OCI-LY7 (cell line): Measurements from ENCODE around the gene GPD1L. TPM values are rescaled to one million over a fixed set of nuclear protein-coding genes. Genes with fewer than 3 reads are reported as not detected.
A peak's percentile ranks its signal among the peaks of the same experiment; 100 is the strongest.

Source experiments
- BruUV-seq: library from RNA; stranded (reverse); fragments of 400-500 nt; replicated peaks from 2 replicates; lab custom pipeline; 2021; lab: Mats Ljungman, UMichigan
- CTCF ChIA-PET: fragments of 300-600 bp; sonication (Branson Sonifier 250); formaldehyde crosslinking; loops from one replicate; lab custom pipeline; 2022; ENCODE audit warnings: antibody characterized with exemption; ENCODE audit not compliant: unreplicated experiment; lab: Charles Lee
- POLR2A ChIA-PET: fragments of 300-600 bp; sonication (Branson Sonifier 250); formaldehyde crosslinking; loops from one replicate; lab custom pipeline; 2022; ENCODE audit warnings: antibody characterized with exemption; lab: Charles Lee
- DNase-seq: peaks from one replicate; pipeline ENCODE4 v3.0.0-alpha.2; 2015; ENCODE audit warnings: low spot score
- H2AFZ ChIP-seq: fragments of 200-600 bp; sonication (generic), shearing (Covaris generic); 2 replicates; pipeline ENCODE4 v1.6.1; 2014; ENCODE audit warnings: mild to moderate bottlenecking, antibody characterized with exemption, low read length, moderate library complexity
- H3K27ac ChIP-seq: fragments of 200-600 bp; sonication (generic); 2 replicates; pipeline ENCODE4 v1.5.1; 2014; ENCODE audit warnings: mixed run types, low read depth, mild to moderate bottlenecking, moderate library complexity, low read length, inconsistent platforms; ENCODE audit not compliant: poor library complexity, severe bottlenecking
- H3K36me3 ChIP-seq: fragments of 200-600 bp; sonication (generic); 2 replicates; pipeline ENCODE4 v1.6.1; 2014; ENCODE audit warnings: mild to moderate bottlenecking, antibody characterized with exemption, low read length, moderate library complexity, mixed read lengths; ENCODE audit not compliant: insufficient read depth
- H3K4me1 ChIP-seq: fragments of 200-600 bp; sonication (generic); 2 replicates; pipeline ENCODE4 v1.5.1; 2014; ENCODE audit warnings: mild to moderate bottlenecking, low read length; ENCODE audit not compliant: insufficient read depth, poor library complexity, severe bottlenecking
- H3K4me2 ChIP-seq: fragments of 200-600 bp; sonication (generic); 2 replicates; pipeline ENCODE4 v1.6.1; 2014; ENCODE audit warnings: mild to moderate bottlenecking, low read length
- H3K4me3 ChIP-seq: fragments of 200-600 bp; sonication (generic); 2 replicates; pipeline ENCODE4 v1.5.1; 2014; ENCODE audit warnings: mild to moderate bottlenecking, low read depth, low read length; ENCODE audit not compliant: poor library complexity, severe bottlenecking
- H3K79me2 ChIP-seq: fragments of 200-600 bp; sonication (generic); 2 replicates; pipeline ENCODE4 v1.6.1; 2016; ENCODE audit warnings: low read depth, mild to moderate bottlenecking, low read length, moderate library complexity, mixed read lengths; ENCODE audit not compliant: insufficient read depth
- H3K9me2 ChIP-seq: fragments of 200-600 bp; sonication (generic); 2 replicates; pipeline ENCODE4 v1.6.1; 2016; ENCODE audit warnings: mild to moderate bottlenecking, low read length, mixed read lengths; ENCODE audit not compliant: insufficient read depth
- H3K9me3 ChIP-seq: fragments of 200-600 bp; sonication (generic); 2 replicates; pipeline ENCODE4 v1.6.1; 2014; ENCODE audit warnings: mild to moderate bottlenecking, mixed run types, low read length, mixed read lengths
- H4K20me1 ChIP-seq: fragments of 200-600 bp; sonication (generic); 2 replicates; pipeline ENCODE4 v1.6.1; 2014; ENCODE audit warnings: mild to moderate bottlenecking, antibody characterized with exemption, low read length, moderate library complexity, mixed read lengths; ENCODE audit not compliant: insufficient read depth
- CTCF ChIP-seq: fragments of 200-600 bp; sonication (generic); conservative IDR thresholded peaks from 2 replicates; pipeline ENCODE4 v1.5.1; 2014; ENCODE audit warnings: mild to moderate bottlenecking, antibody characterized with exemption, low read length, moderate library complexity, mixed read lengths
- EZH2phosphoT487 ChIP-seq: fragments of 200-600 bp; sonication (generic); IDR thresholded peaks from 2 replicates; pipeline ENCODE4 v1.6.1; 2018; ENCODE audit warnings: low read depth, borderline replicate concordance, mild to moderate bottlenecking, mixed run types, antibody characterized with exemption, low read length, moderate library complexity, mixed read lengths
- intact Hi-C: fragments of 100-400 bp; cut with micrococcal nuclease; formaldehyde crosslinking; loops from one replicate; pipeline ENCODE4 v1.10.0; 2022; ENCODE audit not compliant: unreplicated experiment
- total RNA-seq, 2 experiments: library from RNA; depleted of rRNA in 1 of 2; stranded (reverse); fragments of >200 nt in 1 of 2; shearing (Covaris generic) in 1 of 2; gene quantifications; 2 replicates each; pipeline ENCODE4 v1.2.3, GENCODE V29; 2014 to 2022

GPD1L gene
- total RNA-seq, 2 experiments from 2014 or later = 27.5 to 29.2 TPM

GRCh38 chr3:32172420-32172819 lies 66.0 kb downstream of the GPD1L start:
- Histone ChIP-seq H3K27ac (no peak overlapping the region), H3K4me1 (no peaks in the 10 kb centered on the region), H3K4me2 (no peak overlapping the region), H3K9me2 (no peaks in the 10 kb centered on the region), H3K79me2 (no peaks in the 10 kb centered on the region), H3K9me3 (peaks cover 24% of the 10 kb centered on the region), H2AFZ (no peak overlapping the region), H3K36me3 (peaks cover 39% of the 10 kb centered on the region), H3K4me3 (no peak overlapping the region), H4K20me1 (no peaks in the 10 kb centered on the region)
- no TSS peak for BruUV-seq
- DNase-seq = no peak
- CTCF ChIA-PET = no interaction called here
- TF ChIP-seq CTCF (no peak), EZH2phosphoT487 (no peak)
- POLR2A ChIA-PET = no interaction called here
- intact Hi-C loops = no loop called here

GRCh38 chr3:32175607-32176197 lies 69.3 kb downstream of the GPD1L start:
- ChIA-PET CTCF (no interaction called here), POLR2A (interaction anchor here (0.7 to 1.0 kb wide), 2 partner anchors 15 to 475 kb away, joined by 3 to 4 read pairs; no protein-coding TSS in a partner anchor)
- DNase-seq = peak; percentile 82
- Histone ChIP-seq H3K4me1 (no peaks in the 10 kb centered on the region), H3K27ac (no peak overlapping the region), H3K4me3 (no peak overlapping the region), H3K4me2 (no peak overlapping the region), H3K9me2 (no peaks in the 10 kb centered on the region), H3K9me3 (peaks cover 21% of the 10 kb centered on the region), H4K20me1 (no peaks in the 10 kb centered on the region), H3K36me3 (peaks cover 18% of the 10 kb centered on the region), H3K79me2 (no peaks in the 10 kb centered on the region), H2AFZ (no peak overlapping the region)
- BruUV-seq = no TSS peak
- intact Hi-C loops = loop anchor here (2.0 to 5.0 kb wide), 2 partner anchors 65 to 292 kb away; no protein-coding TSS in a partner anchor
- peak; percentile 93 for TF ChIP-seq CTCF
- TF ChIP-seq EZH2phosphoT487 = no peak

- POLR2A ChIA-PET = no interaction called here
- H3K79me2 ChIP-seq = no peaks in the 10 kb centered on the region
- intact Hi-C loops = loop anchor here (1.0 to 5.0 kb wide), 3 partner anchors 64 to 290 kb away; no protein-coding TSS in a partner anchor
- H3K4me3 ChIP-seq = no peak overlapping the region
- H3K27ac ChIP-seq = no peak overlapping the region
- BruUV-seq = no TSS peak
- no peaks in the 10 kb centered on the region for H4K20me1 ChIP-seq
- H2AFZ ChIP-seq = 0 out of 2 replicates have a peak overlapping the region, but pooled peaks have one; percentile 23
- H3K4me1 ChIP-seq = peaks cover 6% of the 10 kb centered on the region
- peak; percentile 87 for TF ChIP-seq CTCF
- no peak for TF ChIP-seq EZH2phosphoT487
- H3K9me3 ChIP-seq = peaks cover 6% of the 10 kb centered on the region; the same call in 1 of the 2 replicates
- peak; percentile 67 for DNase-seq
- CTCF ChIA-PET = interaction anchor here (1.0 kb wide), 1 partner anchor 63 kb away, joined by 4 read pairs; no protein-coding TSS in a partner anchor
- H3K4me2 ChIP-seq = no peak overlapping the region
- H3K9me2 ChIP-seq = no peaks in the 10 kb centered on the region
- peaks cover 7% of the 10 kb centered on the region; the same call in 1 of the 2 replicates for H3K36me3 ChIP-seq
Measured at GRCh38 chr3:32176989-32177701, 70.7 kb downstream of the GPD1L start.
